A549 (cell line): ENCODE measurements around the gene ICOS. TPM values are rescaled to one million over a fixed set of nuclear protein-coding genes. Genes with fewer than 3 reads are reported as not detected.

ENCODE experiments used
- ATAC-seq, 2 experiments: fragments of 200-7000 bp in 1 of 2; fragments of >200 bp in 1 of 2; cut with Nextera tagmentation in 1 of 2; cut with Tn5 transposase in 1 of 2; 3 replicates each; pipeline versions ENCODE4 v1.8.0 to v1.9.1; 2018 to 2020; ENCODE audit warnings: mild to moderate bottlenecking in 1 of 2, moderate library complexity in 1 of 2
- CTCF ChIA-PET: fragments of 300-600 bp; sonication (Branson Sonifier 250); formaldehyde crosslinking; extraction: SDS; loops from one replicate; lab custom pipeline; 2021; ENCODE audit warnings: antibody characterized with exemption, inconsistent platforms; lab: Yijun Ruan, JAX
- POLR2A ChIA-PET: fragments of 350-600 bp; formaldehyde crosslinking; extraction: SDS; loops from one replicate; lab custom pipeline; 2021; ENCODE audit warnings: antibody characterized with exemption, inconsistent platforms; lab: Yijun Ruan, JAX
- DNase-seq, 2 experiments: peaks; one replicate each; pipeline versions ENCODE4 v3.0.0 to v3.0.0-alpha.2; 2011 to 2016; ENCODE audit warnings: low read depth in 1 of 2, low spot score in 1 of 2
- FAIRE-seq: peaks from 2 replicates; lab custom pipeline; 2011; peaks lifted over from hg19 to GRCh38; lab: Jason Lieb, UNC
- H3K27ac ChIP-seq, 2 experiments: fragments of >200 bp; sonication (Bioruptor Twin); formaldehyde crosslinking; 3 replicates each; pipeline ENCODE4 v1.5.1; 2016 to 2017
- H3K4me1 ChIP-seq: fragments of >200 bp; sonication (Bioruptor Twin); formaldehyde crosslinking; 3 replicates; pipeline ENCODE4 v1.6.1; 2016
- H3K4me2 ChIP-seq: fragments of >200 bp; sonication (Bioruptor Twin); formaldehyde crosslinking; 3 replicates; pipeline ENCODE4 v1.6.1; 2016
- H3K4me3 ChIP-seq: fragments of >200 bp; sonication (Bioruptor Twin); formaldehyde crosslinking; 3 replicates; pipeline ENCODE4 v1.5.1; 2016
- H3K9me3 ChIP-seq: fragments of >200 bp; sonication (Bioruptor Twin); formaldehyde crosslinking; 3 replicates; pipeline ENCODE4 v1.6.1; 2016
- CBX8 ChIP-seq: fragments of 200-600 bp; sonication (generic); IDR thresholded peaks from 2 replicates; pipeline ENCODE4 v1.6.1; 2016
- CHD4 ChIP-seq: fragments of 200-600 bp; sonication (generic); IDR thresholded peaks from 2 replicates; pipeline ENCODE4 v1.6.1; 2016; ENCODE audit warnings: antibody characterized with exemption, mild to moderate bottlenecking, borderline replicate concordance
- EHF ChIP-seq: fragments of 250-450 bp; sonication (Bioruptor Pico); IDR thresholded peaks from 2 replicates; pipeline ENCODE4 v1.5.0; 2020; ENCODE audit warnings: mild to moderate bottlenecking
- FOSL2 ChIP-seq, 2 experiments: fragments of 450-650 bp in 1 of 2; fragments of >200 bp in 1 of 2; sonication (Bioruptor Twin) in 1 of 2; formaldehyde crosslinking; IDR thresholded peaks; 2 replicates each; pipeline versions ENCODE4 v1.5.0 to v1.6.1; 2016 to 2020; ENCODE audit warnings: mild to moderate bottlenecking in 1 of 2, moderate library complexity in 1 of 2
- GATA3 ChIP-seq: IDR thresholded peaks from 2 replicates; pipeline ENCODE4 v1.6.1; 2012; ENCODE audit warnings: borderline replicate concordance
- NR3C1 ChIP-seq: fragments of >200 bp; sonication (Bioruptor Twin); formaldehyde crosslinking; IDR thresholded peaks from 3 replicates; pipeline ENCODE4 v1.6.1; 2017
- RAD21 ChIP-seq, 2 experiments: fragments of >200 bp in 1 of 2; sonication (Bioruptor Twin) in 1 of 2; formaldehyde crosslinking in 1 of 2; IDR thresholded peaks in 1 of 2; conservative IDR thresholded peaks in 1 of 2; 2 replicates in 1 of 2; 3 replicates in 1 of 2; pipeline ENCODE4 v1.6.1; 2012 to 2018; ENCODE audit warnings: inconsistent platforms in 1 of 2
- RARB ChIP-seq: fragments of 250-450 bp; sonication (Bioruptor Pico); IDR thresholded peaks from 2 replicates; pipeline ENCODE4 v1.8.0; 2021; ENCODE audit warnings: mild to moderate bottlenecking, moderate library complexity
- SREBF2 ChIP-seq: fragments of 450-650 bp; IDR thresholded peaks from 2 replicates; pipeline ENCODE4 v1.6.1; 2014; ENCODE audit warnings: mild to moderate bottlenecking, moderate library complexity
- TFCP2L1 ChIP-seq: fragments of 250-450 bp; sonication (Bioruptor Pico); IDR thresholded peaks from 2 replicates; pipeline ENCODE4 v1.5.0; 2021; ENCODE audit warnings: mild to moderate bottlenecking
- WGBS: methylation state at CpG from one replicate; pipeline ENCODE4 v1.1.6; 2017; ENCODE audit errors: missing lambda C conversion rate; 5-methylcytosine and 5-hydroxymethylcytosine counted together
- polyA plus RNA-seq, 4 experiments: library from polyadenylated mRNA; depleted of rRNA in 3 of 4; stranded (reverse); fragments of >200 nt; fragmentation: RNase III in 1 of 4; extraction: RNeasy Plus Mini Kit Qiagen cat#74134 plus additional on column Dnase treatment in 1 of 4; gene quantifications; 2 replicates in 3 of 4; 3 replicates in 1 of 4; pipeline ENCODE4 v1.2.3, GENCODE V29; 2011 to 2017
- TF ChIP-seq, protein P1 (sequence below): IDR thresholded peaks from 2 replicates; pipeline ENCODE4 v1.6.1; 2012
- TF ChIP-seq, protein P2 (sequence below): fragments of >200 bp; sonication (Bioruptor Twin); formaldehyde crosslinking; IDR thresholded peaks from 2 replicates; pipeline ENCODE4 v1.6.1; 2016
- TF ChIP-seq, protein P3 (sequence below): IDR thresholded peaks from 2 replicates; pipeline ENCODE4 v1.6.1; 2012; ENCODE audit warnings: low read depth, borderline replicate concordance
- TF ChIP-seq, protein P4 (sequence below): fragments of 200-600 bp; sonication (generic); IDR thresholded peaks from 2 replicates; pipeline ENCODE4 v1.6.1; 2016; ENCODE audit warnings: antibody characterized with exemption, mild to moderate bottlenecking, moderate library complexity

The ICOS gene
- polyA plus RNA-seq, 2 of the 4 experiments (the other 2 are of a cell fraction), result not detected

DNA sequence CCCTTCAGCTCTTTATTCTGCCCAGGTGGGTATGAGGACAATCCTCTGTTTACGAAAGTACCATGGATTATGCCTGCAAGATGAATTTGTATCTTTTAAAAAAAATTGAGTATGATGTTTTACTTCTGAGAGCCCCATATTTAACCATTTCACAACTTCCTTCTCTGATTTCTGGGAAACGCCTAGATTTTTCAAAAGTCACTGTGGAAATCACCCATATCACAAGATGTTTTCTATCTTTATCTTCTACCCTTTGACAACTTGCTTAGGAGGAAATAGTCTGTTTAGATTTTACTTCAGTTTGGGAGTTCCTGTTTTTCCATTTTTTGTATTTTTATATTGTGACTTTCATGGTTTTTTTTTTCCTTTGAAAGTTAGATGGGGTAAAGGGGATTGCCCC, 53.0 kb downstream of the ICOS start:
- FAIRE-seq, result no peak

DNA sequence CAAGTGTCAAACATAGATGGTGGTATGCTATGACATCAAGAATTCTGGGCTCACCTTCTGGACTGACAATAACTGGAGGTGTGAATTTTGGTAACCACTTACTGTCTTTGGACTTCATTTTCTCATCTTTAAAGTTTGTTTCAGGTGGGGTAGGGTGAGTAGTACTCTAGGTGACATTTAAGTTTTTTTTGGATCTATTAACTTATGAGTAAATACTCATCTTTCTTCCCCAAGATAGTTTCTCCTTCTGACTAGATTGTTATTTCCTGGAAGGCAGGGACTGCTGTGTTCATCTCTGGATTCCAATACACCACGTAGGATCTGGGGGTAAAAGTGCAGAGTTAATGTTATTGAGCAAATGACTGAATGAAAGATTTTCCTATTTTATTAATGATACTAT, 55.9 kb downstream of the ICOS start:
- DNase-seq (no peak), FAIRE-seq (no peak), ATAC-seq (no peak)
- no peaks in the 10 kb centered on the region for H3K9me3 ChIP-seq
- POLR2A ChIA-PET, result no interaction called here
- WGBS, result 0% methylated on average over 1 of the region's 1 CpG
- CTCF ChIA-PET, result no interaction called here
- H3K27ac ChIP-seq, result no peak overlapping the region
- no peak overlapping the region for H3K4me3 ChIP-seq
- H3K4me1 ChIP-seq, result no peaks in the 10 kb centered on the region
- TF ChIP-seq RAD21 (conservative IDR thresholded peaks at IDR 0.05 in 1 of 2, IDR thresholded peaks at IDR 0.05 in 1 of 2) (no peak), CHD4 (no peak), SREBF2 (no peak), EHF (no peak), GATA3 (no peak)
- no peak overlapping the region for H3K4me2 ChIP-seq

More for the DNA sequence above, 53.0 kb downstream of the ICOS start:
- DNase-seq (no peak), ATAC-seq (no peak)
- ChIA-PET CTCF (no interaction called here), POLR2A (no interaction called here)
- no peak overlapping the region for H3K4me3 ChIP-seq
- TF ChIP-seq, protein P1, sequence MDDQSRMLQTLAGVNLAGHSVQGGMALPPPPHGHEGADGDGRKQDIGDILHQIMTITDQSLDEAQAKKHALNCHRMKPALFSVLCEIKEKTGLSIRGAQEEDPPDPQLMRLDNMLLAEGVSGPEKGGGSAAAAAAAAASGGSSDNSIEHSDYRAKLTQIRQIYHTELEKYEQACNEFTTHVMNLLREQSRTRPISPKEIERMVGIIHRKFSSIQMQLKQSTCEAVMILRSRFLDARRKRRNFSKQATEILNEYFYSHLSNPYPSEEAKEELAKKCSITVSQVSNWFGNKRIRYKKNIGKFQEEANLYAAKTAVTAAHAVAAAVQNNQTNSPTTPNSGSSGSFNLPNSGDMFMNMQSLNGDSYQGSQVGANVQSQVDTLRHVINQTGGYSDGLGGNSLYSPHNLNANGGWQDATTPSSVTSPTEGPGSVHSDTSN, result no peak
- TF ChIP-seq GATA3, result no peak
- TF ChIP-seq, protein P2, sequence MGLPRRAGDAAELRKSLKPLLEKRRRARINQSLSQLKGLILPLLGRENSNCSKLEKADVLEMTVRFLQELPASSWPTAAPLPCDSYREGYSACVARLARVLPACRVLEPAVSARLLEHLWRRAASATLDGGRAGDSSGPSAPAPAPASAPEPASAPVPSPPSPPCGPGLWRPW, result no peak
- H3K4me2 ChIP-seq, result no peak overlapping the region
- no peaks in the 10 kb centered on the region for H3K9me3 ChIP-seq
- H3K4me1 ChIP-seq, result no peaks in the 10 kb centered on the region
- H3K27ac ChIP-seq, result no peak overlapping the region
- WGBS, result 37% methylated on average over 2 of the region's 2 CpGs

DNA sequence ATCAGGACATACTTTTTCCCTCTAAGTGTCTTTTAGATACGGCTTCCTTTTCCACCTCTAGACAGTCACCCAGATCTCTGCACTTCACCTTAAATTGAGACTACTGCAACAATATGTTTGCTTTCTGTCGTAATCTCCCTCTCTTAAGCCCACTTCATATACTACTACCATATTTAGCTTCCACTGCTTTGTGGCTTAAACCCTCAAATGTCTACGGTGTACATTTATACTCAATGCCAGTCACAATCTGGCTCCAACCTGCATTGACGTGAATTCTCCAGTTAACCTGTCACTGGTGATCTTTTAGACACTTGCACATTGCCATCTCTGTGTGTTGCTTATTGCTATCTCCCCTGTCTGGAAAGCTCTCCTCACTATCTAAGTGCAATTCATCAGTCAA, 56.4 kb downstream of the ICOS start:
- CTCF ChIA-PET, result no interaction called here

DNA sequence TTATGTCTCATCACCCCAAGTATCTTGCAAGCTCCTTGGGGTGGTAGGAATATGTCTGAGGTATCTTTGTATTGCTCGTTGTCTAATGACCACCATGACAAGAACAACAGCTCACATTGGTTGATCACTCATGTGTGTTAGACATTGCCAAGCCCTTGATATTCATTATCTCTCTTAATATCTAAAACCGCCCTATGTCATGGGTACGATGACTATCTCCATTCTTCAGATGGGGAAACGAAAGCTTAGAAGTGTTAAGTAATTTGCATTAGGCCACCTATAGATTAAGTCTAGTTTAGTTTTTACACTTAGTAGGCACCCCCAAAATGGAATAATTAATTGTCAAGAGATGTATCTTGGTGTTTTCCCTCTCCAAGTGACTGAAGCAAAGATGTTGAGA, 57.0 kb downstream of the ICOS start:
- H3K4me3 ChIP-seq, result no peak overlapping the region
- H3K4me1 ChIP-seq, result no peaks in the 10 kb centered on the region
- ChIA-PET CTCF (no interaction called here), POLR2A (no interaction called here)
- ATAC-seq (no peak), DNase-seq (no peak), FAIRE-seq (no peak)
- no peak overlapping the region for H3K27ac ChIP-seq
- WGBS, result 43% methylated on average over 4 of the region's 4 CpGs
- no peaks in the 10 kb centered on the region for H3K9me3 ChIP-seq
- H3K4me2 ChIP-seq, result no peak overlapping the region
- TF ChIP-seq RARB (no peak), NR3C1 (no peak), FOSL2 (IDR thresholded peaks at IDR 0.05) (no peak), FOSL2 (CRISPR knock-in tag; IDR thresholded peaks at IDR 0.05) (no peak)
- TF ChIP-seq, protein P3, sequence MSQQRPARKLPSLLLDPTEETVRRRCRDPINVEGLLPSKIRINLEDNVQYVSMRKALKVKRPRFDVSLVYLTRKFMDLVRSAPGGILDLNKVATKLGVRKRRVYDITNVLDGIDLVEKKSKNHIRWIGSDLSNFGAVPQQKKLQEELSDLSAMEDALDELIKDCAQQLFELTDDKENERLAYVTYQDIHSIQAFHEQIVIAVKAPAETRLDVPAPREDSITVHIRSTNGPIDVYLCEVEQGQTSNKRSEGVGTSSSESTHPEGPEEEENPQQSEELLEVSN, result no peak
- TF ChIP-seq, protein P4, sequence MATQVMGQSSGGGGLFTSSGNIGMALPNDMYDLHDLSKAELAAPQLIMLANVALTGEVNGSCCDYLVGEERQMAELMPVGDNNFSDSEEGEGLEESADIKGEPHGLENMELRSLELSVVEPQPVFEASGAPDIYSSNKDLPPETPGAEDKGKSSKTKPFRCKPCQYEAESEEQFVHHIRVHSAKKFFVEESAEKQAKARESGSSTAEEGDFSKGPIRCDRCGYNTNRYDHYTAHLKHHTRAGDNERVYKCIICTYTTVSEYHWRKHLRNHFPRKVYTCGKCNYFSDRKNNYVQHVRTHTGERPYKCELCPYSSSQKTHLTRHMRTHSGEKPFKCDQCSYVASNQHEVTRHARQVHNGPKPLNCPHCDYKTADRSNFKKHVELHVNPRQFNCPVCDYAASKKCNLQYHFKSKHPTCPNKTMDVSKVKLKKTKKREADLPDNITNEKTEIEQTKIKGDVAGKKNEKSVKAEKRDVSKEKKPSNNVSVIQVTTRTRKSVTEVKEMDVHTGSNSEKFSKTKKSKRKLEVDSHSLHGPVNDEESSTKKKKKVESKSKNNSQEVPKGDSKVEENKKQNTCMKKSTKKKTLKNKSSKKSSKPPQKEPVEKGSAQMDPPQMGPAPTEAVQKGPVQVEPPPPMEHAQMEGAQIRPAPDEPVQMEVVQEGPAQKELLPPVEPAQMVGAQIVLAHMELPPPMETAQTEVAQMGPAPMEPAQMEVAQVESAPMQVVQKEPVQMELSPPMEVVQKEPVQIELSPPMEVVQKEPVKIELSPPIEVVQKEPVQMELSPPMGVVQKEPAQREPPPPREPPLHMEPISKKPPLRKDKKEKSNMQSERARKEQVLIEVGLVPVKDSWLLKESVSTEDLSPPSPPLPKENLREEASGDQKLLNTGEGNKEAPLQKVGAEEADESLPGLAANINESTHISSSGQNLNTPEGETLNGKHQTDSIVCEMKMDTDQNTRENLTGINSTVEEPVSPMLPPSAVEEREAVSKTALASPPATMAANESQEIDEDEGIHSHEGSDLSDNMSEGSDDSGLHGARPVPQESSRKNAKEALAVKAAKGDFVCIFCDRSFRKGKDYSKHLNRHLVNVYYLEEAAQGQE, result no peak

More for the DNA sequence above, 56.4 kb downstream of the ICOS start:
- 17% methylated on average over 4 of the region's 4 CpGs for WGBS
- no peaks in the 10 kb centered on the region for H3K4me1 ChIP-seq
- FAIRE-seq (no peak), DNase-seq (no peak), ATAC-seq (no peak)
- no peaks in the 10 kb centered on the region for H3K9me3 ChIP-seq
- POLR2A ChIA-PET, result no interaction called here
- no peak overlapping the region for H3K4me3 ChIP-seq
- TF ChIP-seq CBX8, result no peak
- no peak for TF ChIP-seq TFCP2L1 (CRISPR knock-in tag)
- no peak for TF ChIP-seq CHD4
- no peak overlapping the region for H3K4me2 ChIP-seq
- H3K27ac ChIP-seq, result no peak overlapping the region
